NCI-H69 (cell line): ENCODE measurements around the gene LAIR2.

Experiments
- DNase-seq: peaks from one replicate; lab custom pipeline; 2025; lab: John Stamatoyannopoulos, UW

LAIR2 gene

DNA sequence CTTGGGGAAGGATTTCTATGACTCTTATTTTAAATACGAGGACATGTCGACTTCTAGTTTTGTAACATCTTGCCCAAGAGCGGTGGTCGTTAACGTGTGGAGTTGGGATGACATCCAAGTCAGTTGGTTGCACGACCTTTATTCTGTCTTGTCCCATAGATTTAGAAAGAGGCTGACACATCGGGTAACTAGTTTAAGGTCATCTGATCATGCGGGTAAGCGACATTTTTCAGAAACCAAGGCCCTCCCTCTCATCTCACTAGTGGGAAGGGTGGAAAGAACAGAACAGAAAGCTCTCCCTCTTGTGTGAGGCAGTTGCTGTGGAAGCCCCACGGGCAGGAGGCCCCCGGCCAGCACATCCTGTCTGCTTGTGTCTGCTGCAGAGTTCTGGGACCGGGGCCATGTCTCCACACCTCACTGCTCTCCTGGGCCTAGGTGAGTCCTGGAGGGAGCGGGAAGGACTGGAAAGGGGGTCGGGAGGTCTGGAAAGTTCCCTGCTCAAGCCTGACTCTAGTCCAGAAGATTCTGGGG lies at the start of gene LAIR2:
Gene LAIR2, plus strand, starts transcription at position 314 of the 531 bp plus-strand sequence. Its CDS starts 88 bp downstream, at position 402.
- no peak for DNase-seq

GRCh38 chr19:54453921-54454780 lies 48.5 kb upstream of the LAIR2 start:
- no peak for DNase-seq

- no peak for DNase-seq
Observed at GRCh38 chr19:54454781-54455675, 47.6 kb upstream of the LAIR2 start.

- no peak for DNase-seq
Observed at GRCh38 chr19:54455786-54456422, 46.7 kb upstream of the LAIR2 start.

DNA sequence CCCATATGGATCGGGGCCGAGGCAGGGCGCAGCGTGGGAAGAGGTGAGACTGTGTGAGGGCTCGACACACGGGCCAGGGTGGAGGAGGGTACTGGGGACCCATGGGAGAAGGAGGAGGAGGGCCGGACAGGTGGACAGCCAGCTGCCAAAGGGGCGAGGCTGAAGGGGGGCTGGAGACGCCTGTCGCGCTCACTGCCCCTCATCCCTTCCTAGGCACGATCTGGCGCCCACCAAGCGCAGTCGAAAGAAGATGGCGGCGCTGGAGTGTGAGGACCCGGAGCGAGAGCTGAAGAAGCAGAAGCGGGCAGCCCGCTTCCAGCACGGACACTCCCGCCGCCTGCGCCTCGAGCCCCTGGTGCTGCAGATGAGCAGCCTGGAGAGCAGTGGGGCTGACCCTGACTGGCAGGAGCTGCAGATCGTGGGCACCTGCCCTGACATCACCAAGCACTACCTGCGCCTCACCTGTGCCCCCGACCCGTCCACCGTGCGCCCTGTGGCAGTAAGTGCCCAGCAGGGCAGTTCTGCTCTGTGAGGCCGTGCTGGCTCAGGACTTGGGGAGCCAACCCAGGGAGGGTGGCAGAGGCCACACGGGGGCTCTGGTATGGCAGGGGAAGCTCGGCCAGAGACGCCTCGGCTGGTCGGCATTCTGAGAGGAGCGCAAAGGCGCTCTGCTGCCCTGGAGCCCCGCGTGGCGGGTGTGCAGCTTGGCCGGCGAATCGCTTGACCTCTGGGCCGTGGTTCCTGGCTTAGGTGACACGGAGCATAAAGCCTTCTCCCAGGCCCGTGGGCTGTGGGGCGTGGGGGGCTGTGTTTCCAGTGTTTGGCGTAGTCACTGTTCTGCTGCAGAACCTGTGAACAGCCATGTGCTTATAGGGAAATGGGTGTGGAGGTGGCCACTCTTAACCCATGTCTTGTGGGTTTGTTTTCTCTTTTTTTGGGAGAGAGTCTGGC lies 45.9 kb upstream of the LAIR2 start:
- no peak for DNase-seq

- no peak for DNase-seq
Observed at GRCh38 chr19:54457773-54458647, 44.6 kb upstream of the LAIR2 start.

- DNase-seq, result no peak
Observed at GRCh38 chr19:54458648-54459281, 43.9 kb upstream of the LAIR2 start.

DNA sequence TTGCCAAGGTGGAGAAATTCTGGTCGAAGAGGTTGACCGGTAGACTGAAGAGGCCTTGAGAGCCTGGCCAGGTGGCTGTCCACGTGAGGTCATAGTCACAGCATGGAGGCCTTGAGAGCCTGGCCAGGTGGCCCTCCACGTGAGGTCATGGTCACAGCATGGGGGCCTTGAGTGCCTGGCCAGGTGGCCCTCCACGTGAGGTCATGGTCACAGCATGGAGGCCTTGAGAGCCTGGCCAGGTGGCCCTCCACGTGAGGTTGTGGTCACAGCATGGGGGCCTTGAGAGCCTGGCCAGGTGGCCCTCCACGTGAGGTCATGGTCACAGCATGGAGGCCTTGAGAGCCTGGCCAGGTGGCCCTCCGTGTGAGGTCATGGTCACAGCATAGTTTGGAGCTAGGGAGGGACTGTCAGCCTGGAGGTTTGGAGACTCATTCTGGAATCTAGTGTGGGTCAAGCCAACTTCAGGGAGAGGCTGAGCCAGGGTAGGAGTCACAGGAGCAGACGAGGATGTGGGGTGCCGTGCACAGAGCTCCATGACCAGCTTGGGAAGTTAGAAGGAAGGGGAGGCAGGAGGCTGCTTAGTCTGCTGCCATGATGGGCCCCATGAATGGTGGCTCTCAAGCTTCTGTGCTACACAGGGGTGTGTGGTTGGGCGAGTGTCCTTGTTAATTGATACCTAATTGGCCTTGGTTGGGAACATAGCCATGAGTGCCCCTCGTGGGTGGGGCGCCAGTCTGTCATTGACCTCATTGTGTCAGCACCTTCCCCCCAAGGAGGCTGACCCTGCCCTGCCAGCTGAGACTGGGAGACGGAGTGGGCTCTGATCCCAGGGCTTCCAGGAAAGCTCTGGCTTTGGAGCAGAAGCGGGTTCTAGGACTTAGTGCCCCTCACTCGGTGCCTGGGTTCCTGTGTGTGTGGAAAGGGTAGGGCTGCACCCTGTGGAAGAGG lies 43.1 kb upstream of the LAIR2 start:
- DNase-seq, result no peak

GRCh38 chr19:54460230-54461005 lies 42.2 kb upstream of the LAIR2 start:
- DNase-seq, result no peak

DNA sequence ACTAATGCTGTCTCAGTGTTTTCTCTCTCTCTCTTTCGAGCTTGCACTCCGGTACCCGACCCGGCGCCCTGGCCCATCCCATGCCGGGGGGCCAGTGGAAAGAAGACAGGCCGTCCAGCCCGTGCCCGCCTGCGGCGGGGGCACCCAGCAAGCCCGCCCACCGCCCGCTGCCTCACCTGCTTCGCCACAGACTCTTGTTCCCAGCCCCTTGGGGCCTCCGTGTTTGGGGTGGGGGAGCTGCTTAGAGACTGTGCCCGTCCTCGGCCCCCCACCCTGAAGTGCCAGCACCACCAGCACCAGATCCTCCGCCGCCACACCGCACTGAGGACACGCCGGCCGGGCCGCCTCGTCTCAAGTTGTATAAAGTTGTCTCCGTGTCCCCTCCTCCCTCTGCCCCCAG lies 41.4 kb upstream of the LAIR2 start:
- DNase-seq, result no peak

- no peak for DNase-seq
Observed at GRCh38 chr19:54461613-54462012, 41.0 kb upstream of the LAIR2 start.

- no peak for DNase-seq
Observed at GRCh38 chr19:54462047-54462654, 40.5 kb upstream of the LAIR2 start.

DNA sequence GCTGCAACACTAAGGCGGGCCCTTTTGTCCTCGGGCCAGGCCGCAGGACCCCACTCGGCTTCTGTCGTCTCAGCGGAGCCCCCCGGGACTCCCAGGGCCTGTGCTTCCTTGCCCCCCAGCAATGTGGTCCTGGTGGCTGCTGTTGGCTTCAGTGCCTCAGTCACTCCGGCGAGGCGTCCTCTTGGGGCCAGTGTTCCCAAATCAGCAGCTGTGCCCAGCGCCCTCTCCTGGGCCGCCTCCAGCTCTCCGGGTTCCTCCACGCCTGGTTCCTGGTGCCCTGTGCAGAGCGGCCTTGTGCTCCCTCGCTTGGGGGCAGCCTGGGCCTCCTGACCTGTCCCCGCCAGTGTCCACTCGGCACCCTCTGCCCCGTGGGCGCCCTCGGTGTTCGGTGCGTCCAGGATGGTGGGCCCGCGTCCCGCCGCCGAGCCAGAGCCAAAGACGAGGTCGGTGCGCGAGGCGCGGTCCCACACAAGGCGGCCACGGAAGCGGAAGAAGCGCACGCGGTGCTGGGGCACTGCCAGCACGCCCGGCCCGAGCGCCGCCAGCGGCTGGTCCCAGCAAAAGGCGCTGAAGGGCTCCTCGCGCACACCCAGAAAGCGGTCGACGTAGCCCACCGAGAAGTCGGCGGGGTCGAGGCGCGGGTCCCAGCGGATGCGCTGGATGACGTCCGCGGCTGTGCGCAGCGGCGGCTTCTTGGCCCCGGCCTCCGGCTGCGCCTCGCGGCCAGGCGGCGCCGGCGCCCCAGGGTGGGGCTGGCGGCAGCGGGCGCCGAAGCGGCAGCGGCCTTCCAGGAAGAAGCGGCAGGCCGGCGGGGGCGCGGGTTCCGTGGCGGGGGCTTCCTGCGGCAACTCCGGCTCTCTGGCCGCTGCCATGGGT lies 39.7 kb upstream of the LAIR2 start:
- DNase-seq, result peak; percentile 77

- DNase-seq, result peak; percentile 96
Observed at GRCh38 chr19:54463531-54464043, 39.0 kb upstream of the LAIR2 start, which contains the start of gene LENG9. Gene LENG9 (minus strand): TSS chr19:54463778. CDS start chr19:54463526, 252 bp downstream.

DNA sequence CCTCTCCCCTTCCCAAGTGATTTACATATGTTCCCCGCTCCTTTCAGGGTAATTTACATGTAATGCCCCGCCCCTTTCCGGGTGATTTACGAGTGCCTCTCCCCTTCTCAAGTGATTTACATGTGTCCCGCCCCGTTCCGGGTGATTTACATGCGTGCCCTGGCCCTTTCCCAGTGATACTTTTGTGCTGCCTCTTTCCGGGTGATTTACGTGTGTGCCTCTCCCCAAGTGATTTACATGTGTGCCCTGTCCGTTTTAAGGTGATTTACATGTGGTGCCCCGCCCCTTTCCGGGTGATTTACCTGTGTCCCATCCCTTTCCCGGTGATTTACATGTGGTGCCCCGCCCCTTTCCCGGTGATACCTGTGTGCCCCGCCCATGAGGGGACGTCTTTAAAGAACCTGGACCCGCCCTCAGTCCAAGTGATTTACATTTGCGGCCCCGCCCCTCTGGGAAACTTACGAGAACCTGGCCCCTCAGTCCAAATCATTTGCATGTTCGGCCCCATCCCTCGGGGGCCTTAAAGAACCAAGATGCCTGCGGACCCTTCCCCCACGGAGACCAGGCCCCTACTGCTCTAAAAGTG lies 38.5 kb upstream of the LAIR2 start:
- peak; percentile 94 for DNase-seq
